ENCODE results near the gene GGN.
"Not testable (repeated sequence)": the region's sequence is repeated elsewhere in the genome, so short reads cannot be mapped to it uniquely, and the experiment has no call there.

The GGN gene

DNA sequence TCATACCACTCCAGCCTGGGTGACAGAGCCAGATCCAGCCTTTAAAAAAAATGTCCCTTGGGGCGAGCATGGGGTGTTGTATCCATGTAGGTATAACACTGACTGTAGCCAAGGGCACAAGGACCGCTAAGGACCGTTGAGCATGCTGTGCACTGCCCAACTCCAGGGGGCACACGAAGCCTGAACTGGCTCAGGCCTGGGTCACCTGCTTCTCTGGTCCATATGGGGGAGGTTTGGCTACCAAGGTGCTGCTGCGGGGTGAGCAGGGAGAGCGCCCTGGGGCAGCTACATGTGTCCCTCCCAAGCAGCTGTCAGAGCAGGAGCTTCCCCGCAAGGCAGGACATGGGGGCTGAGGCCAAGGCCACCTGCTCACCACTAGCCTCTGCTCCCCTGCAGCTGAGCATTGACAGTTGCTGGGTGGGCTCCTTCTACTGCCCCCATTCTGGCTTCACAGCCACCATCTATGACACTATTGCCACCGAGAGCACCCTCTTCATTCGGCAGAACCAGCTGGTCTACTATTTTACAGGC lies 35.9 kb downstream of the GGN start:
- Mint-ChIP-seq H3K4me1 (ENCODE audit: low read depth) (no peaks in the 10 kb centered on the region), H3K36me3 (ENCODE audit: low read depth) (no peaks in the 10 kb centered on the region), H3K9me3 (no peaks in the 10 kb centered on the region), H3K27ac (no peak overlapping the region), H3K4me3 (no peak overlapping the region), H3K27me3 (ENCODE audit: low read depth) (peaks cover 5% of the 10 kb centered on the region)

DNA sequence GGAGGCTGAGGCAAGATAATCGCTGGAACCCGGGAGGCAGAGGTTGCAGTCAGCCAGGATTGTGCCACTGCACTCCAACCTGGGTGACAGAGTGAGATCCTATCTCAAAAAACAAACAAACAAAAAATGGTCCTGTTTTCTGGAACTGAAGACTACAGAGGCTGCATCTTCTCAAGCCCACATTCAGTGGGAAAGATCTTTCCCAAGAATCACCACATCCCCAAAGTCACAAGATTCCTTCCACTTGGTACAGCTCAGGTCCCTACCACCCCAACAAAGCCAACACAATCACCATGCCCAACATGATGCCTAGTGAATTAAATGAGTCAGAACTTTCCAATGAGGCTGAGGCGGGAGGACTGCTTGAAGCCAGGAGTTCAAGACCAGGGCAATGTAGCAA lies 37.0 kb downstream of the GGN start:
- Mint-ChIP-seq H3K9me3 (no peaks in the 10 kb centered on the region), H3K27ac (peak overlapping the region; percentile 29), H3K4me1 (ENCODE audit: low read depth) (no peaks in the 10 kb centered on the region), H3K36me3 (ENCODE audit: low read depth) (peaks cover 2% of the 10 kb centered on the region), H3K27me3 (ENCODE audit: low read depth) (peaks cover under 1% of the 10 kb centered on the region), H3K4me3 (no peak overlapping the region)

DNA sequence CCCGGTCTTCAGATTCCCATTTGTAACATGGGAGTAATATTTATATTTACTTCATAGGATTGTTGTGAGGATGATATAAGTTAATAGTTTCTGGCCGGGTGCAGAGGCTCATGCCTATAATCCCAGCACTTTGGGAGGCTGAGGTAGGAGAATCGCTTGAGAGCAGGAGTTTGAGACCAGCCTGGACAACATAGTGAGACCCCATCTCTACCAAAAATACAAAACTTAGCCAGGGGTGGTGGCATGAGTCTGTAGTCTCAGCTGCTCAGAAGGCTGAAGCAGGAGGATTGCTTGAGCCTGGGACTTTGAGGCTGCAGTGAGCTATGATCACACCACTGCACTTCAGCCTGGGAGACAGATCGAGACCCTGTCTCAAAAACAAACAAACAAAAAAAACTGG lies 41.0 kb downstream of the GGN start:
- H3K4me3 Mint-ChIP-seq: no peak overlapping the region
- H3K36me3 Mint-ChIP-seq (ENCODE audit: low read depth): peaks cover 2% of the 10 kb centered on the region
- H3K9me3 Mint-ChIP-seq: no peaks in the 10 kb centered on the region
- H3K27ac Mint-ChIP-seq: no peak overlapping the region
- H3K27me3 Mint-ChIP-seq (ENCODE audit: low read depth): no peaks in the 10 kb centered on the region
- no peaks in the 10 kb centered on the region for H3K4me1 Mint-ChIP-seq (ENCODE audit: low read depth)

DNA sequence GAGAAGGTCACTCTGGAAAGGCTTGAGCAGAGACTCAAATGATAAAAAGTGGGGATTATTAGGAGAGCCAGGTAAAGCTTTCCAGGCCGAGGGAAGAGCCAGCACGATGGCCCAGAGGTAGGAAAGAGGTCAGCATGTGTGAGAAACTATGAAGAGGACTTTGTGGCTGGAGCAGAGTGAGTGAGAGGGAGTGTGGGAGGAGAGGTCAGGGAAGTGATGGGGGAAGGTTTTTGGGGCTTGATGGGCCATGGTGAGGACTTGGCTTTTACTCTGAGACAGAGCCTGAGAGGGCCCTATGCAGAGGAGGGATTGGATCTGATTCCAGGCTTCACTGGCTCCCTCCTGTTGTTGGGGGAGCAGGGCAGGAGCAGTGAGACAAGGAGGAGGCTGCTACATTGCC lies 46.9 kb downstream of the GGN start:
- peaks cover 14% of the 10 kb centered on the region for H3K4me1 Mint-ChIP-seq (ENCODE audit: low read depth)
- H3K36me3 Mint-ChIP-seq (ENCODE audit: low read depth): no peaks in the 10 kb centered on the region
- no peaks in the 10 kb centered on the region for H3K9me3 Mint-ChIP-seq
- no peak overlapping the region for H3K4me3 Mint-ChIP-seq
- no peaks in the 10 kb centered on the region for H3K27me3 Mint-ChIP-seq (ENCODE audit: low read depth)
- H3K27ac Mint-ChIP-seq: no peak overlapping the region

DNA sequence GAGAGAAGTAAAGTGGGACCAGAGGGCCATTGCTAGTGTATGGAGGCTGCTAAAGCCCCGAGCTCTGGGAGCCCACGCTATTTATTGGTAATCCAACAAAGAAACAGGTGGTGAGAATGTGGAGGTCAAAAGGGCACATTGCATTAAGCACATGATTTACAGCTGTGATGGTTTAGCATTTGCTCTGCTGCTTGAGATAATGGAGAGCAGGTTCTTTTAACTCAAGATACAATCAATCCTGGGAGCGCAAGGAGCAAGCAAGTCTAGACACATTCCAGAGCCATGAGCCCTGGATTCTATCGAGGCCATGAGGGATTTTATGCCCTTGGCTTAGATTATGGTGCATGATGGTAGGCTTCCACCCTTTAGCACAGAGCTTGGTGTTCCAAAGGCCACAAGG lies 48.8 kb downstream of the GGN start:
- not testable (repeated sequence) for H3K9me3 Mint-ChIP-seq; H3K27me3 Mint-ChIP-seq (ENCODE audit: low read depth); H3K4me3 Mint-ChIP-seq; H3K36me3 Mint-ChIP-seq (ENCODE audit: low read depth); H3K27ac Mint-ChIP-seq
- H3K4me1 Mint-ChIP-seq (ENCODE audit: low read depth): peaks cover 14% of the 10 kb centered on the region

DNA sequence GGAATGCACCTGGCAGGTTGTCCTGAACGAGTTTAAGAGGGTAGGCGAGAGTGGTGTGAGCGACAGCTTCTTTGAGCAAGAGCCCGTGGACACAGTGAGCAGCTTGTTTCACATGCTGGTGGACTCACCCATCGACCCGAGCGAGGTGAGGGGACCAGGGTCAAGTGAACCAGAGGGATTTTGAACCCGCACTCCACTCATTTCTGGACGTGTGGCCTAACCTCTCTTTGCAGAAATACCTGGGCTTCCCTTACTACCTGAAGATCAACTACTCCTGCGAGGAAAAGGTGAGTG lies 50.5 kb downstream of the GGN start:
- Mint-ChIP-seq H3K4me1 (ENCODE audit: low read depth) (peaks cover 14% of the 10 kb centered on the region), H3K27ac (peak overlapping the region; percentile 99)

DNA sequence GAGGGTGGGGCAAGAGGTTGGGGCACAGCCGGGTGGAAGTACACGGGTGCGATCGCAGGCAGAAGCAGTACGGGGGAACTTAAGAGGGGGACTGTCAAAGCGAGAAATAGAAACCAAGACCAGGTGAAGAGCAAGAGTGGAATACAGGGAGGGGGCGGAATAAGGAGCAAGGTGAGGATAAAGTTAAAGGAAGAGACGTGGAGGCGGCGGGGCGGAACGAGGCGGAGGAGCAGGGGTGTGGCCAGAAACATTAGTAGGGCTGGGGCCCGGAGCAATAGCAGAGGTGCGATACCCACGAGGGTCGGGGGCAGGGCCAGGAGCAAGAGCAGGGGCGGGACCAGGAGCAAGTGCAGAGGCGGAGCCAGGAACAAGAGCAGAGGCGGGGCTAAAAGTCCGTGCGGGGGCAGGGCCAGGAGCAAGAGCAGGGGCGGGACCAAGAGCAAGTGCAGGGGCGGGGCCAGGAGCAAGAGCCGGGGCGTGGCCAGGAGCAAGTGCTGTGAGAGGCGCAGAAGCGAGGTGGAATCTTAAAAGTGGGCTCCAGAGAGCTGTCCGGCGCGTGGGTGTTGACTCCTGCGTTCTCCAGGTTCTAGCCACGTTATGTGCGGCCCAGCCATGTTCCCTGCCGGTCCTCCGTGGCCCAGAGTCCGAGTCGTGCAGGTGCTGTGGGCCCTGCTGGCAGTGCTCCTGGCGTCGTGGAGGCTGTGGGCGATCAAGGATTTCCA lies 51.0 kb downstream of the GGN start:
- Mint-ChIP-seq H3K4me1 (ENCODE audit: low read depth) (peaks cover 14% of the 10 kb centered on the region), H3K27me3 (ENCODE audit: low read depth) (no peaks in the 10 kb centered on the region), H3K36me3 (ENCODE audit: low read depth) (no peaks in the 10 kb centered on the region), H3K27ac (peak overlapping the region; percentile 99), H3K9me3 (no peaks in the 10 kb centered on the region), H3K4me3 (peak overlapping the region; percentile 95)

More for the DNA sequence above, 50.5 kb downstream of the GGN start:
- no peaks in the 10 kb centered on the region for H3K27me3 Mint-ChIP-seq (ENCODE audit: low read depth)
- H3K9me3 Mint-ChIP-seq: no peaks in the 10 kb centered on the region
- peak overlapping the region; percentile 95 for H3K4me3 Mint-ChIP-seq
- no peaks in the 10 kb centered on the region for H3K36me3 Mint-ChIP-seq (ENCODE audit: low read depth)

DNA sequence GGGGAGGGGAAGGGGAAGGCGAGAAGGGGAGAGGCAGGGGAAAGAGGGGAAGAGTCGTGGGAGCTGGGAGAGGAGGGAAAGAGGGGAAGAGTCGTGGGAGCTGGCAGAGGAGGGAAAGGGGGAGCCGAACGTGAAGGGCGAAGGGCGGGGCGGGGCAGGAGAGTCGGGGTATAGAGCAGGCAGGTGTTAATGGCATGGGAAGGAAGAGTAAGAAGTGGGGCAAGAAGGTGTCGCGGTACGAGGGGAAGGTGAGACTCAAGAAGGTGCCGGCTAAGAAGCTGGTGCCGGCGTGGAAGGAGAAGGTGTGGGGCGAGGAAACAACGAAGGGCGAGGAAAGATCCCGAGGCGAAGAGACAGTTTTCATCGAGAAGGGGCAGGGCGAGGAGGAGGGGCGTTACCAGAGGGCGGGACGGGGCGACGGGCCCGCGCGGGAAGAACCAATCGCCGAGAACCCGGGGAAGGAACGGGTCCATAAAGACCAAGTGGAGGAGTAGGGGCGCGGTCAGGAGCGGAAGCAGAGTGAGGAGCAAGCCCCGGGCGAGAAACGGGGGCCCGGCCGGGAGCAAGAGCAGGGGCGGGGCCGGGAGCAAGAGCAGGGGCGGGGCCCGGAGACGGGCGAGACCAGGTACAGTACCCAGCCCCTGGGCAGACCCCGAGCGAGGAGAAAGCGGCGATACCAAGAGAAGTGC lies 51.7 kb downstream of the GGN start:
- Mint-ChIP-seq H3K4me1 (ENCODE audit: low read depth) (peaks cover 14% of the 10 kb centered on the region), H3K36me3 (ENCODE audit: low read depth) (no peaks in the 10 kb centered on the region), H3K4me3 (peak overlapping the region; percentile 95), H3K9me3 (no peaks in the 10 kb centered on the region), H3K27ac (peak overlapping the region; percentile 99), H3K27me3 (ENCODE audit: low read depth) (no peaks in the 10 kb centered on the region)

All from T-helper 1 cell treated with Interleukin-12 subunit alpha and Interleukin-12 subunit beta and Interleukin-4 antibody, amounts not matched to agents 30 μg/mL and 1 μg/mL, for 36 hours (primary cell).